Chondrocyte (in vitro differentiated cells): ENCODE measurements around the gene TCFL5. TPM values are rescaled to one million over a fixed set of nuclear protein-coding genes. Genes with fewer than 3 reads are reported as not detected.

Experiments used
- DNase-seq: peaks from one replicate; pipeline ENCODE4 v3.0.0; 2021; ENCODE audit warnings: mixed read lengths, low spot score
- H3K27ac Mint-ChIP-seq: one replicate; pipeline ENCODE4 v1.8.0; 2021; ENCODE audit warnings: mild to moderate bottlenecking, moderate library complexity, mixed read lengths; ENCODE audit not compliant: unreplicated experiment
- H3K27me3 Mint-ChIP-seq: 2 replicates; pipeline ENCODE4 v1.8.0; 2021; ENCODE audit warnings: low read depth, mixed read lengths
- H3K36me3 Mint-ChIP-seq: 2 replicates; pipeline ENCODE4 v1.8.0; 2021; ENCODE audit warnings: low read depth, mixed read lengths
- H3K4me1 Mint-ChIP-seq: 2 replicates; pipeline ENCODE4 v1.8.0; 2021; ENCODE audit warnings: low read depth, mild to moderate bottlenecking, mixed read lengths
- H3K4me3 Mint-ChIP-seq: one replicate; pipeline ENCODE4 v1.8.0; 2021; ENCODE audit warnings: mild to moderate bottlenecking, moderate library complexity, mixed read lengths; ENCODE audit not compliant: unreplicated experiment
- H3K9me3 Mint-ChIP-seq: 2 replicates; pipeline ENCODE4 v1.8.0; 2021; ENCODE audit warnings: low read depth, mixed read lengths
- CTCF ChIP-seq: fragments of 200-600 bp; sonication (generic); IDR thresholded peaks from 2 replicates; pipeline ENCODE4 v1.5.0; 2021; ENCODE audit warnings: antibody characterized with exemption, mild to moderate bottlenecking, moderate library complexity
- total RNA-seq: library from RNA; stranded (reverse); gene quantifications from 3 replicates; pipeline ENCODE4 v1.2.1, GENCODE V29; 2021

Gene TCFL5
- total RNA-seq, 1 donor from 2014 or later = 12.7 TPM

DNA sequence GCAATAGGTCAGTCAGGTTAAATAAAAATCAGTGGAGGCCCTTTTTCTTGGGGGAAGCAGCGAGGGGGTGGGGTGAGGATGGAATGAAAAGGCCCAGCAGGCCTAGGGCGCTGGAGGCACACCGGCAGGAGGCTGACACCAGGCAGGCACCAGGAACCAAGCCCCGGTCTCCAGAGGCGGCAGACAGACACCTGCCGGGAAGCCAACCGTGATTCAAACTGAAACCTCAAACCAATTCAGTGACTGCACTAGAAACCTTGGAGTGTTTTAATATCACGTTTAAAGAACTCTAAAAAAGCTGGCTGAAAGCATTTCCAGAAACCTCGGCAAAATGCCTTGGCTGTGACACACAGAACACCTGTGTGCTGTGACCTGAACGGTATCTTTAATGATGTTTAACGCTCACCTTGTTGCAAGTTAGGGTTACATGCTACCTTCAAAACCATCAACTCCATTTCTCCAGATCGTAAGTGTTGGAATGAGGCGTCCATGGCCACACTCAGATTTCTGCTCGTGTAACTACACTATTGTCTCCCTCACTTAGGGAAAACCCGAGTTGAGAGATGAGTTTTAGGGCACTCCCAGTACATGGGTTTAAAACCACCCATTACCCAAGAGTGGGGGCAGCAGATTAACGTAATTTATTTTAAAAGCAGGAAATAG is 37.5 kb upstream of the TCFL5 start:
- H3K27ac Mint-ChIP-seq = no peak overlapping the region
- H3K36me3 Mint-ChIP-seq = peaks cover 20% of the 10 kb centered on the region
- no peak for TF ChIP-seq CTCF
- no peaks in the 10 kb centered on the region for H3K9me3 Mint-ChIP-seq
- H3K4me1 Mint-ChIP-seq = peaks cover 4% of the 10 kb centered on the region
- no peak for DNase-seq
- H3K27me3 Mint-ChIP-seq = no peaks in the 10 kb centered on the region
- H3K4me3 Mint-ChIP-seq = no peak overlapping the region

DNA sequence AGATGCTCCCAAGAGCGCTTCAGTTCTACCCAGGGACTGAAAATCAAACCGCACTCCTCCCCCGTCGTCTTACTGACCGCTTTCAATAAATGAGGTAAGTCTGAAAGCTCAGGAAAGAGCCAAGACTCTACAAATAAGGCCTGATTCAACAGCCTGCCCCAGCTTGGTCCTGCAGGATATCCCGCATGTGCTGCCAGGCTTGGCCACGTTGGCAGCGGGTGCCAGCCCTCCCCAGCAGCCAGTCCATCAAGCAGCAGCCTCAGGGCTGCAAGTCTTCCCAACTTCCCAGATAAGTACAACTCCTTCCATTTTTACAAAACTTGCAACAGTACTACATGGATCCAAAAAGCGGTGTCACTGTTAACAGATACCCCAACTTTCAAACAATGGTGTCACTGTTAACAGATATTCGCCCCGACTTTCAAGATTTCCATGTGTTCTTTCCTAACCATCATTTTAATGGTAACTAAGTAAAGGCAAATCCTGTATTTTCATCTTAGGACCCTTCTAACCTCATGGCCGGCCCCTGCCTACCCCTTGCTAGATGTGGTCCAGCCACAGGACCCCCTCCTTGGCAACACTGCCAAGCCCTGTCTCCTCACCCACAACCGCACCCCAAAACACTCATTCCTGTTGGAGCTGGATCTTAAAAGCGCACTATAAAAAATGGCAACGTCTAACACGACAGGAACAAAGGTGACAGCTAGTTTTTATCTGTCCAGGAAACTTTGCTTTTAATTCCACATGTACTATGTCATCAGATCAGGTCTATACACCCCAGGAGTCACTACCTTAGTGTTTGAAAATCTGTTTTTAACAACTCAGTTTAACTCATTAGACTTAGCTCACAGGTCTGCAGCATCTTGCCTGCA is 36.7 kb upstream of the TCFL5 start:
- H3K27me3 Mint-ChIP-seq = no peaks in the 10 kb centered on the region
- H3K4me3 Mint-ChIP-seq = no peak overlapping the region
- H3K36me3 Mint-ChIP-seq = peaks cover 24% of the 10 kb centered on the region
- no peak overlapping the region for H3K27ac Mint-ChIP-seq
- H3K4me1 Mint-ChIP-seq = peaks cover 4% of the 10 kb centered on the region
- TF ChIP-seq CTCF = no peak
- no peaks in the 10 kb centered on the region for H3K9me3 Mint-ChIP-seq
- no peak for DNase-seq

DNA sequence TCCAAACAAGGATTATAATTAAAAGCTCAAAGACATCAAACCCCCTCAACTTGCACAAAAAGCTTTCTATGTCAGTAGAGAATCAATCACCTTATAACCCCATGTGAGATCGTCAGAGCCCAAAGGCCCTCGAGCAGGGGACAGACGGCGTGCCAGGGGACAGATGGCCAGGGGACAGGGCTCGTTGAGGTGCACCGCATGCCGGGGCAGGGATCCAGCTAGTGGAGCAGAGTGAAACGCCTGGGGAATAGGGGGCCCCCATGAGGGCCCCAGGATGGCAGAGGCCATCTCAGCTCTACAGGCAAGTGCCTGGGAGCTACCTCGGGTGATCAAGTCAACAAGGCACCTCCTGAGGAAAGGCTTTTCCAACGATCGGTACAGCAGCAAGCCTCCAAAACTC is 36.0 kb upstream of the TCFL5 start:
- TF ChIP-seq CTCF = no peak
- H3K27ac Mint-ChIP-seq = no peak overlapping the region
- H3K9me3 Mint-ChIP-seq = no peaks in the 10 kb centered on the region
- no peak for DNase-seq
- no peak overlapping the region for H3K4me3 Mint-ChIP-seq
- H3K27me3 Mint-ChIP-seq = no peaks in the 10 kb centered on the region
- peaks cover 4% of the 10 kb centered on the region for H3K4me1 Mint-ChIP-seq
- H3K36me3 Mint-ChIP-seq = peaks cover 27% of the 10 kb centered on the region

DNA sequence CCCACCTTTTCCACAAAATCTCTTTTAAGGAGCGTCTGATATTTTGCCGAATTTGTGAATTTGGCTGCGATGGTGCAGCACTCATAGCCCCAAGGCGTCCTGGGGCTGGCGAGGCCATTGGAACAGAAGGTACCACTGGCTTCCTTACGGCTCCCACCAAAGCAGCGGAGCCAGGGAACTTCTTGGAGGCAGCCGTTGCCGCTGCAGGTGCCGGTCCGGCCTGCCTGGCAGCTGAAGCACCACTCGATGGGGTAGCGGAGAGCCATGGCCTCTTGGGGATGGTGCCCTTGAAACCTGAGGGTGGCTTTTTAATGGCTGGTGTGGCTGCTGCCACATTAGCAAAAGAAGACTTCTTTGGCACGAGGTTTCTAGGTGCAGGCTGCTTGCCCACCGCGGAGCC is 34.9 kb upstream of the TCFL5 start:
- no peak for DNase-seq
- Mint-ChIP-seq H3K9me3 (no peaks in the 10 kb centered on the region), H3K27ac (no peak overlapping the region), H3K4me3 (no peak overlapping the region), H3K27me3 (no peaks in the 10 kb centered on the region), H3K4me1 (peaks cover 4% of the 10 kb centered on the region), H3K36me3 (peaks cover 29% of the 10 kb centered on the region)
- TF ChIP-seq CTCF = no peak

GRCh38 chr20:62895539-62895938 is 33.9 kb upstream of the TCFL5 start:
- DNase-seq = no peak
- no peak overlapping the region for H3K27ac Mint-ChIP-seq
- H3K4me1 Mint-ChIP-seq = peaks cover 4% of the 10 kb centered on the region
- peaks cover 38% of the 10 kb centered on the region for H3K36me3 Mint-ChIP-seq
- no peak overlapping the region for H3K4me3 Mint-ChIP-seq
- no peaks in the 10 kb centered on the region for H3K9me3 Mint-ChIP-seq
- H3K27me3 Mint-ChIP-seq = no peaks in the 10 kb centered on the region
- TF ChIP-seq CTCF = no peak
